Measurements from ENCODE around the gene CYTL1. TPM values are rescaled to one million over a fixed set of nuclear protein-coding genes. Genes with fewer than 3 reads are reported as not detected.
A peak's percentile ranks its signal among the peaks of the same experiment; 100 is the strongest.
"Not testable (repeated sequence)": the region's sequence is repeated elsewhere in the genome, so short reads cannot be mapped to it uniquely, and the experiment has no call there.

Gene CYTL1, protein sequence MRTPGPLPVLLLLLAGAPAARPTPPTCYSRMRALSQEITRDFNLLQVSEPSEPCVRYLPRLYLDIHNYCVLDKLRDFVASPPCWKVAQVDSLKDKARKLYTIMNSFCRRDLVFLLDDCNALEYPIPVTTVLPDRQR
- 1 to 10 TPM in 1 of 3 donors, under 1 TPM in 2; 0.44 to 1.9 (median 0.66) TPM for total RNA-seq

DNA sequence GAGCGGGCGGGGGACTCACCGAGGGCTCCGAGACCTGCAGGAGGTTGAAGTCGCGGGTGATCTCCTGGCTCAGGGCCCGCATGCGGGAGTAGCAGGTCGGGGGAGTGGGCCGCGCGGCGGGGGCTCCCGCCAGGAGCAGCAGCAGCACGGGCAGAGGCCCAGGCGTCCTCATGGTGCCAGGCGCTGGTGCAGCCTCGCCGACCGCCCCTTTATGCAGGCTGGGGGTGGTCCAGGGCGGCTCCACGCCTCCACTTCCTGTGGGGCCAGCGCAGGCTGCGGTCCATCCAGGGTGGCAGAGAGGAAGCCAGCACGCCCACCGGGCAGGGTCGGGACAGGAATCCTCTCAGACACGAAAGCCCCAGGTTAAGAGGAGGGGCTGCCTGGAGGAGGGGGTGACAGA, at the start of gene CYTL1:
CYTL1 (minus strand) TSS at position 185 of the 400 bp plus-strand sequence; CDS start at position 172, 13 bp downstream.
- no peak for DNase-seq (ENCODE audit: low spot score in 2 of 2)
- H3K4me3 ChIP-seq = peak within 1 kb of the TSS in 2 of 3 donors; percentile 33 to 54
- TF ChIP-seq POLR2A (IDR thresholded peaks at IDR 0.05) (no peak), POLR2AphosphoS5 (IDR thresholded peaks at IDR 0.05) (no peak)
- TF ChIP-seq, protein P1, sequence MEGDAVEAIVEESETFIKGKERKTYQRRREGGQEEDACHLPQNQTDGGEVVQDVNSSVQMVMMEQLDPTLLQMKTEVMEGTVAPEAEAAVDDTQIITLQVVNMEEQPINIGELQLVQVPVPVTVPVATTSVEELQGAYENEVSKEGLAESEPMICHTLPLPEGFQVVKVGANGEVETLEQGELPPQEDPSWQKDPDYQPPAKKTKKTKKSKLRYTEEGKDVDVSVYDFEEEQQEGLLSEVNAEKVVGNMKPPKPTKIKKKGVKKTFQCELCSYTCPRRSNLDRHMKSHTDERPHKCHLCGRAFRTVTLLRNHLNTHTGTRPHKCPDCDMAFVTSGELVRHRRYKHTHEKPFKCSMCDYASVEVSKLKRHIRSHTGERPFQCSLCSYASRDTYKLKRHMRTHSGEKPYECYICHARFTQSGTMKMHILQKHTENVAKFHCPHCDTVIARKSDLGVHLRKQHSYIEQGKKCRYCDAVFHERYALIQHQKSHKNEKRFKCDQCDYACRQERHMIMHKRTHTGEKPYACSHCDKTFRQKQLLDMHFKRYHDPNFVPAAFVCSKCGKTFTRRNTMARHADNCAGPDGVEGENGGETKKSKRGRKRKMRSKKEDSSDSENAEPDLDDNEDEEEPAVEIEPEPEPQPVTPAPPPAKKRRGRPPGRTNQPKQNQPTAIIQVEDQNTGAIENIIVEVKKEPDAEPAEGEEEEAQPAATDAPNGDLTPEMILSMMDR (IDR thresholded peaks at IDR 0.05) = no peak

DNA sequence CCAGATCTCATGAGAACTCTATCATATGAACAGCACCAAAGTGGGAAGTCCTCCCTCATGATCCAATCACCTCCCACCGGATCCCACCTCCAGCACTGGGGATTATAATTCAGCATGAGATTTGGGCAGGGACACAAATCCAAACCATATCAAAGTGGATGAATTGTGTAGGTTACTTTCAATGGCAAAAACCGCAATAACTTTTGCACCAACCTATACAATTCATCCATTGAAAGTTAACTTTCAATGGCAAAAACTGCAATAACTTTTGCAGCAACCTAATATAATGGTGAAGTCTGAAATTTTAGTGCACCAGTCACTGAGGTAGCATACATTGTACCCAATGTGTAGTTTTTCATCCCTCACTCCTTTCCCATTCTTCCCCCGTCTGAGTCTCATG, 48.6 kb upstream of the CYTL1 start:
- Histone ChIP-seq H3K27ac (no peak overlapping the region), H3K4me3 (no peak overlapping the region), H3K4me1 (no peaks in the 10 kb centered on the region), H3K36me3 (no peaks in the 10 kb centered on the region), H3K27me3 (no peaks in the 10 kb centered on the region), H3K9me3 (no peaks in the 10 kb centered on the region)
- intact Hi-C loops (cut with DNase I; ENCODE audit: low total_unique reads) = no loop called here
- TF ChIP-seq, protein P1 (IDR thresholded peaks at IDR 0.05) = no peak
- TF ChIP-seq POLR2AphosphoS5 (IDR thresholded peaks at IDR 0.05) (no peak), POLR2A (IDR thresholded peaks at IDR 0.05) (no peak)
- no peak for DNase-seq (ENCODE audit: low spot score in 2 of 2)

More for the DNA sequence above, at the start of gene CYTL1:
- Histone ChIP-seq H3K27me3 (peaks cover 0 to 20% of the 10 kb centered on the region in 2 donors), H3K4me1 (no peaks in the 10 kb centered on the region), H3K36me3 (no peaks in the 10 kb centered on the region), H3K9me3 (peaks cover 0 to 8% of the 10 kb centered on the region in 2 donors), H3K27ac (no peak within 1 kb of the TSS)
- intact Hi-C loops (cut with DNase I; ENCODE audit: low total_unique reads) = no loop called here

DNA sequence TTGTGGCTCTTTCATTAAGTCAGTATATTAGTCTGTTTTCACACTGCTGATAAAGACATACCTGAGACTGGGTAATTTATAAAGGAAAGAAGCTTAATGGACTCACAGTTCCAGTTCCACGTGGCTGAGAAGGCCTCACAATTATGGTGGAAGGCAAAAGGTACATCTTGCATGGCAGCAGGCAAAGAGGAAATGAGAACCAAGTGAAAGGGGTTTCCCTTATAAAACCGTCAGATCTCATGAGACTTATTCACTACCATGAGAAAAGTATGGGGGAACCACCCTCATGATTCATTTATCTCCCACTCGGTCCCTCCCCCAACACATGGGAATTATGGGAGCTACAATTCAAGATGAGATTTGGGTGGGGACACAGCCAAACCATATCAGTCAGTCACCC, 47.7 kb upstream of the CYTL1 start:
- H3K4me3 ChIP-seq; H3K9me3 ChIP-seq; H3K27ac ChIP-seq; H3K36me3 ChIP-seq; H3K27me3 ChIP-seq; H3K4me1 ChIP-seq; intact Hi-C loops (cut with DNase I; ENCODE audit: low total_unique reads); DNase-seq (ENCODE audit: low spot score in 2 of 2): not testable (repeated sequence)

DNA sequence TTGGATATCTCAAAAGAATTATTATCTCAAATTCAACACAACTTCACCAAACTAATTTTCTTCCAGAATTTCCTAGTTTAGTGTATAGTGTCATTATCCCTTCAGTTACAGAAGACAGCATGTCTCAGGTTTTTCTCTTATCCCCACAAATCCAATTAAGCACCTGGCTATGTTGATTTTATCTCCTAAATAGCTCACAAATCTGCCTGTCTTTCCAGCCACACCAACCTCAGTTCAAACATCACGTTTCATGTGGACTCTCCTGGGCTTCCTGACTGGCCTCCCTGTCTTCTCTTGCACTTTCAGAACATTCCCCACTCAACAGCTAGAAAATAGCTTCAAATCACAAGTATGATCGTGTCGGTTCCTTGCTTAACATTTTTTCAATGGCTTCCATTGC, 46.8 kb upstream of the CYTL1 start:
- H3K9me3 ChIP-seq = no peaks in the 10 kb centered on the region
- H3K36me3 ChIP-seq = no peaks in the 10 kb centered on the region
- no peak for TF ChIP-seq POLR2AphosphoS5 (IDR thresholded peaks at IDR 0.05)
- TF ChIP-seq POLR2A (IDR thresholded peaks at IDR 0.05) = no peak
- no peaks in the 10 kb centered on the region for H3K4me1 ChIP-seq
- intact Hi-C loops (cut with DNase I; ENCODE audit: low total_unique reads) = no loop called here
- no peaks in the 10 kb centered on the region for H3K27me3 ChIP-seq
- H3K27ac ChIP-seq = no peak overlapping the region
- no peak for DNase-seq (ENCODE audit: low spot score in 2 of 2)
- no peak overlapping the region for H3K4me3 ChIP-seq

DNA sequence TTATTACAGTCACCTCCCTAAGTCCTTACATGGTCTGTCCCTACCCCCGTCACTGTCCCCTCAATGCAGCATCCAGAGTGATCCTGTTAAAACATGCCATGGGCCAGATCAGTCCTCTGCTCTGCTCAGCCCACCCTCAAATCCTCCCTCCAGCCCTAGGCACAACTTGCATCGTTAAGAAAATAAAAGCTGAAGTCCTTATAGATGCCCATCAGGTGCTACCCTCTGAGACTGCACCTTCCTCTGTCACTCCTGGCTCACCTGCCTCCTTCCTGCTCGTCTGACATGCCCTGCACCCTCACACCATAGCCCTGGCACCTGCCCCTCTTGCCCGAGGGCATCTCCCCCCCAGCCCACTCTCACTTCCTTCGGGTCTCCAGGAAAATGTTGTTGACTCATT, 36.2 kb upstream of the CYTL1 start:
- peaks cover 0 to 4% of the 10 kb centered on the region in 2 donors for H3K4me1 ChIP-seq
- H3K36me3 ChIP-seq = no peaks in the 10 kb centered on the region
- H3K4me3 ChIP-seq = no peak overlapping the region
- H3K9me3 ChIP-seq = no peaks in the 10 kb centered on the region
- TF ChIP-seq POLR2A (IDR thresholded peaks at IDR 0.05) (no peak), POLR2AphosphoS5 (IDR thresholded peaks at IDR 0.05) (no peak)
- TF ChIP-seq, protein P1 (IDR thresholded peaks at IDR 0.05) = no peak
- intact Hi-C loops (cut with DNase I; ENCODE audit: low total_unique reads) = no loop called here
- DNase-seq (ENCODE audit: low spot score in 2 of 2) = no peak
- H3K27me3 ChIP-seq = no peaks in the 10 kb centered on the region
- no peak overlapping the region for H3K27ac ChIP-seq

DNA sequence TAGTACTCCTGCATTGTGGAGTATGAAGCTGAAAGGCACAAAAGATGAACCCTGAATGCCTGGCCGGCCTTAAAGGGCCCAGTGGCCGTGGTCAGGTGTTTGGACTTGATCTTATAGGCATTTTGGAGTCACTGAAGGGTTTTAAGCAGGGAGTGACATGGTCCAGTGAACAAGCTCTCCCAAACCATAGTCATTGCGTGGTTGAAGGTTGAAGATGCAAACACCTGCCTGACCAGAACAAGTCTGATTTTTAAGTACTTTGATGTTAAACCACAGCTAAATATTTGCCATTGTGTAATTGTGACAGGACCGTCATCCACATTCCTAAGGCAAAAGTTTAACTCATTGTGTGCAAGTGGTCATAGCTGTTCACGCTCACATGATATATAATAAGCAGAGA, 35.3 kb upstream of the CYTL1 start:
- Histone ChIP-seq H3K4me3 (no peak overlapping the region), H3K36me3 (no peaks in the 10 kb centered on the region), H3K27ac (no peak overlapping the region), H3K4me1 (peaks cover 0 to 4% of the 10 kb centered on the region in 2 donors), H3K27me3 (no peaks in the 10 kb centered on the region), H3K9me3 (no peaks in the 10 kb centered on the region)
- no peak for DNase-seq (ENCODE audit: low spot score in 2 of 2)
- intact Hi-C loops (cut with DNase I; ENCODE audit: low total_unique reads) = no loop called here
- TF ChIP-seq POLR2AphosphoS5 (IDR thresholded peaks at IDR 0.05) (no peak), POLR2A (IDR thresholded peaks at IDR 0.05) (no peak)

All from breast epithelium (tissue), 4 donors.